GM12878 (cell line): ENCODE results near the gene GALNT3. TPM values are rescaled to one million over a fixed set of nuclear protein-coding genes. Genes with fewer than 3 reads are reported as not detected.

Source experiments
- ATAC-seq: fragments of 200-7000 bp; cut with Tn5 transposase; 3 replicates; pipeline ENCODE4 v1.9.1; 2020; ENCODE audit warnings: mild to moderate bottlenecking, moderate library complexity
- BruUV-seq: library from RNA; stranded (reverse); fragments of 400-500 nt; replicated peaks from 2 replicates; lab custom pipeline; 2021; lab: Mats Ljungman, UMichigan
- CTCF ChIA-PET: fragments of 300-600 bp; sonication (Branson Sonifier 250); formaldehyde crosslinking; extraction: SDS; loops from one replicate; lab custom pipeline; 2021; ENCODE audit warnings: inconsistent platforms; lab: Yijun Ruan, JAX
- POLR2A ChIA-PET: fragments of 350-600 bp; formaldehyde crosslinking; extraction: SDS; loops from one replicate; lab custom pipeline; 2021; ENCODE audit warnings: inconsistent platforms; lab: Charles Lee
- RAD21 ChIA-PET: fragments of 300-600 bp; sonication (Branson Sonifier 250); formaldehyde crosslinking; loops from one replicate; lab custom pipeline; 2023; ENCODE audit warnings: antibody characterized with exemption; ENCODE audit not compliant: unreplicated experiment; lab: Charles Lee
- SMC1A ChIA-PET: fragments of 300-600 bp; sonication (Branson Sonifier 250); formaldehyde crosslinking; loops from one replicate; lab custom pipeline; 2023; ENCODE audit not compliant: unreplicated experiment, uncharacterized antibody; lab: Charles Lee
- DNase-seq: peaks from one replicate; pipeline ENCODE4 v3.0.0-alpha.2; 2011; ENCODE audit warnings: low read depth, low spot score
- FAIRE-seq: peaks from 3 replicates; lab custom pipeline; 2011; peaks lifted over from hg19 to GRCh38; lab: Jason Lieb, UNC
- H2AFZ ChIP-seq: 2 replicates; pipeline ENCODE4 v1.6.0; 2011; ENCODE audit warnings: low read depth, low read length, control low read depth; ENCODE audit not compliant: control insufficient read depth
- H3K27ac ChIP-seq: 2 replicates; pipeline ENCODE4 v1.5.1; 2011; ENCODE audit warnings: control low read depth; ENCODE audit not compliant: control insufficient read depth, insufficient read depth
- H3K27me3 ChIP-seq, 2 experiments: replicated peaks in 1 of 2; 2 replicates each; pipeline versions ENCODE4 v1.6.0 to v1.6.1; 2011; ENCODE audit warnings: low read length in 1 of 2; ENCODE audit not compliant: control insufficient read depth in 2 of 2, insufficient read depth in 2 of 2
- H3K36me3 ChIP-seq, 2 experiments: 2 replicates each; pipeline ENCODE4 v1.5.1; 2011; ENCODE audit warnings: low read length in 1 of 2; ENCODE audit not compliant: control insufficient read depth in 2 of 2, insufficient read depth in 2 of 2
- H3K4me1 ChIP-seq: 2 replicates; pipeline ENCODE4 v1.6.1; 2011; ENCODE audit warnings: mild to moderate bottlenecking, low read length, moderate library complexity, mixed read lengths; ENCODE audit not compliant: control insufficient read depth, insufficient read depth
- H3K4me2 ChIP-seq: 2 replicates; pipeline ENCODE4 v1.6.0; 2011; ENCODE audit warnings: control low read depth; ENCODE audit not compliant: control insufficient read depth, insufficient read depth
- H3K4me3 ChIP-seq: fragments of 200-600 bp; sonication (generic); 2 replicates; pipeline ENCODE4 v1.5.1; 2016
- H3K79me2 ChIP-seq: 2 replicates; pipeline ENCODE4 v1.6.0; 2011; ENCODE audit warnings: low read length; ENCODE audit not compliant: control insufficient read depth, insufficient read depth
- H3K9ac ChIP-seq: 2 replicates; pipeline ENCODE4 v1.8.0; 2011; ENCODE audit warnings: low read length, control low read depth, mixed read lengths; ENCODE audit not compliant: control insufficient read depth, insufficient read depth
- H3K9me3 ChIP-seq: replicated peaks from 3 replicates; pipeline ENCODE4 v1.5.1; 2011; ENCODE audit warnings: mild to moderate bottlenecking, low read length; ENCODE audit not compliant: control insufficient read depth, insufficient read depth
- H4K20me1 ChIP-seq: 2 replicates; pipeline ENCODE4 v1.6.0; 2011; ENCODE audit not compliant: control insufficient read depth, insufficient read depth
- ASH2L ChIP-seq: fragments of 300-600, 200-600 bp; sonication (generic); IDR thresholded peaks from 2 replicates; pipeline ENCODE4 v1.6.1; 2017; ENCODE audit warnings: low read depth, mild to moderate bottlenecking, borderline replicate concordance
- CEBPB ChIP-seq, 2 experiments: fragments of 150-350 bp in 1 of 2; IDR thresholded peaks; 2 replicates each; pipeline ENCODE4 v1.6.1; 2012 to 2014; ENCODE audit warnings: low read depth in 2 of 2, low read length in 2 of 2, borderline replicate concordance in 1 of 2, inconsistent platforms in 1 of 2
- EP300 ChIP-seq, 2 experiments: fragments of 150-350 bp in 1 of 2; IDR thresholded peaks; 2 replicates each; pipeline ENCODE4 v1.6.1; 2011 to 2012; ENCODE audit warnings: low read depth in 2 of 2, low read length in 2 of 2, borderline replicate concordance in 1 of 2, improper control_type of control experiment in 1 of 2, inconsistent platforms in 1 of 2; ENCODE audit not compliant: control insufficient read depth in 1 of 2
- GATAD2B ChIP-seq: fragments of 450-650 bp; conservative IDR thresholded peaks from 2 replicates; pipeline ENCODE4 v1.6.1; 2017; ENCODE audit warnings: low read depth, mild to moderate bottlenecking, moderate library complexity
- HDGF ChIP-seq: fragments of 450-650 bp; IDR thresholded peaks from 2 replicates; pipeline ENCODE4 v1.6.1; 2016; ENCODE audit warnings: antibody characterized with exemption
- LARP7 ChIP-seq: fragments of 450-650 bp; IDR thresholded peaks from 2 replicates; pipeline ENCODE4 v1.6.1; 2017; ENCODE audit warnings: mild to moderate bottlenecking
- RAD21 ChIP-seq: IDR thresholded peaks from 2 replicates; pipeline ENCODE4 v1.6.1; 2011; ENCODE audit warnings: mild to moderate bottlenecking, low read depth, low read length, moderate library complexity; ENCODE audit not compliant: insufficient read depth
- STAT3 ChIP-seq: IDR thresholded peaks from 2 replicates; pipeline ENCODE4 v1.6.1; 2011; ENCODE audit warnings: low read depth, low read length, improper control_type of control experiment
- TBL1XR1 ChIP-seq: IDR thresholded peaks from 2 replicates; pipeline ENCODE4 v1.6.1; 2012; ENCODE audit warnings: low read depth, low read length, improper control_type of control experiment
- TCF12 ChIP-seq: IDR thresholded peaks from 2 replicates; pipeline ENCODE4 v1.6.1; 2011; ENCODE audit warnings: low read depth, mild to moderate bottlenecking, low read length
- ZNF217 ChIP-seq: fragments of 450-650 bp; IDR thresholded peaks from 2 replicates; pipeline ENCODE4 v1.6.1; 2017; ENCODE audit warnings: antibody characterized with exemption, mild to moderate bottlenecking
- WGBS: methylation state at CpG from one replicate; pipeline ENCODE4 v1.1.6; 2016; ENCODE audit warnings: low lambda C conversion rate; ENCODE audit not compliant: insufficient replicate concordance, insufficient coverage; ENCODE audit errors: missing lambda C conversion rate; 5-methylcytosine and 5-hydroxymethylcytosine counted together
- in situ Hi-C: fragments of 300-500 bp; cut with MboI; formaldehyde crosslinking; loops from 9 replicates; pipeline ENCODE4 v1.14.3; 2018; ENCODE audit warnings: mixed read lengths
- intact Hi-C: fragments of 100-400 bp; cut with micrococcal nuclease; formaldehyde crosslinking; loops from one replicate; pipeline ENCODE4 v1.14.2; 2022; ENCODE audit not compliant: unreplicated experiment
- polyA plus RNA-seq, 11 experiments: library from polyadenylated mRNA; depleted of rRNA in 4 of 11; unstranded in 6 of 11; stranded (reverse) in 5 of 11; fragments of >200 nt; fragmentation: Nextera tagmentation in 4 of 11; fragmentation: Illumina TruSeq in 1 of 11; extraction: Ambion mirVana in 4 of 11; extraction: Trizol in 1 of 11; gene quantifications; 1 replicate in 1 of 11; 2 replicates in 10 of 11; pipeline versions ENCODE4 v1.2.1 to v1.2.3, GENCODE V29; 2011 to 2016; ENCODE audit warnings: inconsistent platforms in 2 of 11, missing spikeins in 2 of 11, low read depth in 1 of 11
- total RNA-seq, 4 experiments: library from RNA; depleted of rRNA in 3 of 4; stranded (reverse); fragments of >200 nt in 3 of 4; fragmentation: Illumina TruSeq in 1 of 4; extraction: Trizol in 1 of 4; gene quantifications; 2 replicates each; pipeline versions ENCODE4 v1.2.1 to v1.2.3, GENCODE V29; 2013 to 2021
- TF ChIP-seq, protein P1 (sequence below): IDR thresholded peaks from 2 replicates; pipeline ENCODE4 v1.6.1; 2012; ENCODE audit warnings: low read depth, low read length, improper control_type of control experiment
- TF ChIP-seq, protein P2 (sequence below): fragments of 450-650 bp; IDR thresholded peaks from 2 replicates; pipeline ENCODE4 v1.6.1; 2017; ENCODE audit warnings: mild to moderate bottlenecking, low read depth, inconsistent platforms; ENCODE audit not compliant: poor library complexity, severe bottlenecking
- TF ChIP-seq, protein P3 (sequence below): IDR thresholded peaks from 2 replicates; pipeline ENCODE4 v1.6.1; 2012; ENCODE audit warnings: low read length, inconsistent platforms

The GALNT3 gene
- total and polyA plus RNA-seq, 10 of the 15 experiments (the other 5 are each of a cell fraction or from before 2014, with no cell fraction given), result 0.53 to 3.7 (median 1.1) TPM

DNA sequence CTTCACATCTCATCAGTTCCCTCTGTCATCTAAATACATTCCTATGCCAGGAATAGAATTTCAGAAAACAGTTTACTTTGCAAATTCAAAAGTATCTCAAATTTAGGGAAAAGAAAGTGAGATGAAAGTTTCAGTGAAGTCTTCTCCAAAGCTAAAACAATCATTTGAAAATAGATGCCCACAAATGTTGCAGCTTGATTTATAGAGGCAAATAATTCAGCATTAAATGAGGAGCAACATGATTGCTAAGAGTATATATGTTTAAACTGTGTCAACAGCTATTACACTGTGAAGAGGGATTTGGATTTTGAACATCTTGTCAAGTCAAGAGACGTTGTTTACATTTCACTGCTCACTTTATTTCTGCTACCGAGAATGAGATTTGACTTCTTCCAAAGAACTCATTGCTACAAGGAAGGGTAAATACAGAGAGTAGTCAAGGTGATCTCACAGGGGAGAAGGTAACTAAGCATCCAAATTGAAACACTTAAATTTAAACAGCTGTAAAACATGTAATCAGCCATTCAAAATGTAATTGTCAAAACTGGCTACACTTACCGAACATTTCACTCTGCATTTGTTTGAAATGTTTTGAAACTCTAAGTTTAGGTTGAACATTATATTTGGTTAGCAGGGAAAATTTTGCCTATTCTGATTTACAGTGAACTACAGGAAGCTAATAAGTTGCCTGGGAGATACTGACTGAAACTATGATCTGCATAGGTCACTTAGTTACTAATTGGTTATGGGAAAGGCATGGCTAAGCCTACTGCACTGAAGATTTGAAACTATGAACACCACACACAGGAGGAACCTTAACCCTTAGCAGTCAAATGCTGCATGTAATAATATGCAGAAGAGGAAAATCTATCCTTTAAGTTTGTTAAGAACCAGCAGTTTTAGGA is 33.2 kb upstream of the GALNT3 start:
- Histone ChIP-seq H3K9me3 (no peaks in the 10 kb centered on the region), H3K36me3 (no peaks in the 10 kb centered on the region), H3K4me1 (no peaks in the 10 kb centered on the region), H4K20me1 (no peaks in the 10 kb centered on the region), H3K9ac (no peak overlapping the region), H3K27ac (no peak overlapping the region), H3K4me3 (no peak overlapping the region), H3K4me2 (no peak overlapping the region), H2AFZ (no peak overlapping the region), H3K79me2 (no peaks in the 10 kb centered on the region), H3K27me3 (no peaks in the 10 kb centered on the region)
- in situ Hi-C loops (no loop called here), intact Hi-C loops (no loop called here)
- ChIA-PET SMC1A (interaction anchor here (1.1 to 1.3 kb wide), 2 partner anchors 14 to 134 kb away, joined by 3 to 6 read pairs; no protein-coding TSS in a partner anchor), CTCF (interaction anchor here (1.2 kb wide), 1 partner anchor 47 kb away, joined by 4 read pairs; no protein-coding TSS in a partner anchor), POLR2A (no interaction called here), RAD21 (no interaction called here)
- peak; percentile 67 for ATAC-seq
- no TSS peak for BruUV-seq
- TF ChIP-seq, protein P1, sequence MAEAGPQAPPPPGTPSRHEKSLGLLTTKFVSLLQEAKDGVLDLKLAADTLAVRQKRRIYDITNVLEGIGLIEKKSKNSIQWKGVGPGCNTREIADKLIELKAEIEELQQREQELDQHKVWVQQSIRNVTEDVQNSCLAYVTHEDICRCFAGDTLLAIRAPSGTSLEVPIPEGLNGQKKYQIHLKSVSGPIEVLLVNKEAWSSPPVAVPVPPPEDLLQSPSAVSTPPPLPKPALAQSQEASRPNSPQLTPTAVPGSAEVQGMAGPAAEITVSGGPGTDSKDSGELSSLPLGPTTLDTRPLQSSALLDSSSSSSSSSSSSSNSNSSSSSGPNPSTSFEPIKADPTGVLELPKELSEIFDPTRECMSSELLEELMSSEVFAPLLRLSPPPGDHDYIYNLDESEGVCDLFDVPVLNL, result no peak
- TF ChIP-seq HDGF (no peak), TCF12 (no peak), STAT3 (no peak), GATAD2B (no peak), ZNF217 (no peak), EP300 (IDR thresholded peaks at IDR 0.05; ENCODE audit: borderline replicate concordance in 1 of 2, control insufficient read depth in 1 of 2, low read depth in 2 of 2, low read length in 2 of 2) (no peak), CEBPB (IDR thresholded peaks at IDR 0.05; ENCODE audit: borderline replicate concordance in 1 of 2, low read depth in 2 of 2, low read length in 2 of 2) (no peak), ASH2L (no peak), LARP7 (no peak), RAD21 (no peak), TBL1XR1 (no peak)
- TF ChIP-seq, protein P2, sequence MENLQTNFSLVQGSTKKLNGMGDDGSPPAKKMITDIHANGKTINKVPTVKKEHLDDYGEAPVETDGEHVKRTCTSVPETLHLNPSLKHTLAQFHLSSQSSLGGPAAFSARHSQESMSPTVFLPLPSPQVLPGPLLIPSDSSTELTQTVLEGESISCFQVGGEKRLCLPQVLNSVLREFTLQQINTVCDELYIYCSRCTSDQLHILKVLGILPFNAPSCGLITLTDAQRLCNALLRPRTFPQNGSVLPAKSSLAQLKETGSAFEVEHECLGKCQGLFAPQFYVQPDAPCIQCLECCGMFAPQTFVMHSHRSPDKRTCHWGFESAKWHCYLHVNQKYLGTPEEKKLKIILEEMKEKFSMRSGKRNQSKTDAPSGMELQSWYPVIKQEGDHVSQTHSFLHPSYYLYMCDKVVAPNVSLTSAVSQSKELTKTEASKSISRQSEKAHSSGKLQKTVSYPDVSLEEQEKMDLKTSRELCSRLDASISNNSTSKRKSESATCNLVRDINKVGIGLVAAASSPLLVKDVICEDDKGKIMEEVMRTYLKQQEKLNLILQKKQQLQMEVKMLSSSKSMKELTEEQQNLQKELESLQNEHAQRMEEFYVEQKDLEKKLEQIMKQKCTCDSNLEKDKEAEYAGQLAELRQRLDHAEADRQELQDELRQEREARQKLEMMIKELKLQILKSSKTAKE, result no peak
- TF ChIP-seq, protein P3, sequence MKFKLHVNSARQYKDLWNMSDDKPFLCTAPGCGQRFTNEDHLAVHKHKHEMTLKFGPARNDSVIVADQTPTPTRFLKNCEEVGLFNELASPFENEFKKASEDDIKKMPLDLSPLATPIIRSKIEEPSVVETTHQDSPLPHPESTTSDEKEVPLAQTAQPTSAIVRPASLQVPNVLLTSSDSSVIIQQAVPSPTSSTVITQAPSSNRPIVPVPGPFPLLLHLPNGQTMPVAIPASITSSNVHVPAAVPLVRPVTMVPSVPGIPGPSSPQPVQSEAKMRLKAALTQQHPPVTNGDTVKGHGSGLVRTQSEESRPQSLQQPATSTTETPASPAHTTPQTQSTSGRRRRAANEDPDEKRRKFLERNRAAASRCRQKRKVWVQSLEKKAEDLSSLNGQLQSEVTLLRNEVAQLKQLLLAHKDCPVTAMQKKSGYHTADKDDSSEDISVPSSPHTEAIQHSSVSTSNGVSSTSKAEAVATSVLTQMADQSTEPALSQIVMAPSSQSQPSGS, result no peak
- FAIRE-seq, result no peak
- no peak for DNase-seq
- WGBS, result 80% methylated on average over 3 of the region's 3 CpGs
